Endodermal cell (in vitro differentiated cells): ENCODE results near the gene SH3TC1. TPM values are rescaled to one million over a fixed set of nuclear protein-coding genes. Genes with fewer than 3 reads are reported as not detected.

Experiments
- DNase-seq: peaks from one replicate; pipeline ENCODE4 v3.0.0-alpha.2; 2017
- H3K27ac ChIP-seq: 2 replicates; pipeline ENCODE4 v1.5.1; 2013; ENCODE audit warnings: mild to moderate bottlenecking, low read depth, low read length, moderate library complexity
- H3K27me3 ChIP-seq: 2 replicates; pipeline ENCODE4 v1.6.1; 2013; ENCODE audit warnings: mild to moderate bottlenecking, low read length, moderate library complexity; ENCODE audit not compliant: insufficient read depth, control insufficient read depth, poor library complexity, severe bottlenecking
- H3K36me3 ChIP-seq: 2 replicates; pipeline ENCODE4 v1.7.0; 2013; ENCODE audit warnings: mild to moderate bottlenecking, low read length, moderate library complexity; ENCODE audit not compliant: control insufficient read depth, insufficient read depth
- H3K4me1 ChIP-seq: one replicate; pipeline ENCODE4 v1.7.0; 2013; ENCODE audit warnings: low read length; ENCODE audit not compliant: control insufficient read depth, insufficient read depth
- H3K4me3 ChIP-seq: 2 replicates; pipeline ENCODE4 v1.5.1; 2013; ENCODE audit warnings: mild to moderate bottlenecking, low read length, moderate library complexity
- H3K9ac ChIP-seq: 2 replicates; pipeline ENCODE4 v1.6.1; 2013; ENCODE audit warnings: mild to moderate bottlenecking, low read length, moderate library complexity; ENCODE audit not compliant: poor library complexity, severe bottlenecking; ENCODE audit errors: extremely low read depth
- H3K9me3 ChIP-seq: 2 replicates; pipeline ENCODE4 v1.6.1; 2013; ENCODE audit warnings: mild to moderate bottlenecking, low read length, moderate library complexity; ENCODE audit not compliant: control insufficient read depth
- H3K27ac Mint-ChIP-seq: 2 replicates; pipeline ENCODE4 v1.8.0; 2020; ENCODE audit warnings: mixed read lengths
- H3K27me3 Mint-ChIP-seq: 2 replicates; pipeline ENCODE4 v1.8.0; 2021; ENCODE audit warnings: mild to moderate bottlenecking, mixed read lengths; ENCODE audit not compliant: insufficient read depth
- H3K36me3 Mint-ChIP-seq: 2 replicates; pipeline ENCODE4 v1.8.0; 2020; ENCODE audit warnings: low read depth, mixed read lengths
- H3K4me1 Mint-ChIP-seq: 2 replicates; pipeline ENCODE4 v1.8.0; 2020; ENCODE audit warnings: mixed read lengths
- H3K4me3 Mint-ChIP-seq: 2 replicates; pipeline ENCODE4 v1.8.0; 2020; ENCODE audit warnings: mild to moderate bottlenecking, moderate library complexity, mixed read lengths
- H3K9me3 Mint-ChIP-seq: 2 replicates; pipeline ENCODE4 v1.8.0; 2020; ENCODE audit warnings: mild to moderate bottlenecking, mixed read lengths
- CTCF ChIP-seq: fragments of 200-600 bp; sonication (generic); conservative IDR thresholded peaks from 2 replicates; pipeline ENCODE4 v1.5.0; 2021; ENCODE audit warnings: antibody characterized with exemption, mild to moderate bottlenecking
- WGBS, 2 experiments: methylation state at CpG; one replicate each; pipeline versions ENCODE4 v1.1.5 to v1.1.7; 2013; ENCODE audit warnings: missing lambda C conversion rate in 2 of 2, mixed read lengths in 1 of 2; ENCODE audit not compliant: insufficient coverage in 1 of 2, insufficient read length in 1 of 2; 5-methylcytosine and 5-hydroxymethylcytosine counted together
- total RNA-seq, 2 donors: library from RNA; stranded (reverse); fragmentation: NEBNext Ultra II Directional in 1 of 2; extraction: Animal tissue kit (Norgen Biotek cat#: 25700) in 1 of 2; gene quantifications; 2 replicates in 1 of 2; 3 replicates in 1 of 2; pipeline ENCODE4 v1.2.1, GENCODE V29; 2021

Gene SH3TC1
- total RNA-seq, 2 donors from 2014 or later = 1.9 to 2.6 TPM

GRCh38 chr4:8235224-8235623 is 36.1 kb downstream of the SH3TC1 start:
- Mint-ChIP-seq H3K27ac (no peak overlapping the region), H3K9me3 (no peaks in the 10 kb centered on the region), H3K4me1 (no peaks in the 10 kb centered on the region), H3K4me3 (no peak overlapping the region), H3K27me3 (no peaks in the 10 kb centered on the region), H3K36me3 (no peaks in the 10 kb centered on the region)
- no peak overlapping the region for H3K4me3 ChIP-seq
- H3K27ac ChIP-seq = no peak overlapping the region
- no peak overlapping the region for H3K9ac ChIP-seq
- no peak for DNase-seq
- no peaks in the 10 kb centered on the region for H3K4me1 ChIP-seq
- TF ChIP-seq CTCF = no peak
- no peaks in the 10 kb centered on the region for H3K36me3 ChIP-seq
- no peaks in the 10 kb centered on the region for H3K27me3 ChIP-seq
- H3K9me3 ChIP-seq = no peaks in the 10 kb centered on the region
- 86 to 93% methylated on average over 5 to 13 of the region's 13 CpGs for WGBS, 2 experiments

- Mint-ChIP-seq H3K27ac (no peak overlapping the region), H3K36me3 (no peaks in the 10 kb centered on the region), H3K4me3 (no peak overlapping the region), H3K27me3 (no peaks in the 10 kb centered on the region), H3K9me3 (no peaks in the 10 kb centered on the region), H3K4me1 (no peaks in the 10 kb centered on the region)
- no peak for DNase-seq
- H3K9ac ChIP-seq = no peak overlapping the region
- no peak overlapping the region for H3K27ac ChIP-seq
- no peaks in the 10 kb centered on the region for H3K27me3 ChIP-seq
- no peak for TF ChIP-seq CTCF
- H3K36me3 ChIP-seq = no peaks in the 10 kb centered on the region
- H3K9me3 ChIP-seq = no peaks in the 10 kb centered on the region
- 93 to 95% methylated on average over 5 to 12 of the region's 12 CpGs for WGBS, 2 experiments
- H3K4me1 ChIP-seq = no peaks in the 10 kb centered on the region
- no peak overlapping the region for H3K4me3 ChIP-seq
Observed at GRCh38 chr4:8235686-8236085, 36.6 kb downstream of the SH3TC1 start.

- no peaks in the 10 kb centered on the region for H3K27me3 Mint-ChIP-seq
- Histone ChIP-seq H3K27ac (no peak overlapping the region), H3K27me3 (no peaks in the 10 kb centered on the region), H3K36me3 (no peaks in the 10 kb centered on the region), H3K4me3 (no peak overlapping the region), H3K9me3 (no peaks in the 10 kb centered on the region), H3K4me1 (no peaks in the 10 kb centered on the region), H3K9ac (no peak overlapping the region)
- no peaks in the 10 kb centered on the region for H3K9me3 Mint-ChIP-seq
- WGBS, 2 experiments = 90 to 95% methylated on average over 20 to 24 of the region's 24 CpGs
- no peak overlapping the region for H3K4me3 Mint-ChIP-seq
- no peaks in the 10 kb centered on the region for H3K36me3 Mint-ChIP-seq
- H3K27ac Mint-ChIP-seq = no peak overlapping the region
- DNase-seq = no peak
- no peaks in the 10 kb centered on the region for H3K4me1 Mint-ChIP-seq
- TF ChIP-seq CTCF = no peak
Observed at GRCh38 chr4:8236106-8236919, 37.2 kb downstream of the SH3TC1 start.
